ENCODE results near the gene DISP3. TPM values are rescaled to one million over a fixed set of nuclear protein-coding genes. Genes with fewer than 3 reads are reported as not detected.

DISP3 gene, protein sequence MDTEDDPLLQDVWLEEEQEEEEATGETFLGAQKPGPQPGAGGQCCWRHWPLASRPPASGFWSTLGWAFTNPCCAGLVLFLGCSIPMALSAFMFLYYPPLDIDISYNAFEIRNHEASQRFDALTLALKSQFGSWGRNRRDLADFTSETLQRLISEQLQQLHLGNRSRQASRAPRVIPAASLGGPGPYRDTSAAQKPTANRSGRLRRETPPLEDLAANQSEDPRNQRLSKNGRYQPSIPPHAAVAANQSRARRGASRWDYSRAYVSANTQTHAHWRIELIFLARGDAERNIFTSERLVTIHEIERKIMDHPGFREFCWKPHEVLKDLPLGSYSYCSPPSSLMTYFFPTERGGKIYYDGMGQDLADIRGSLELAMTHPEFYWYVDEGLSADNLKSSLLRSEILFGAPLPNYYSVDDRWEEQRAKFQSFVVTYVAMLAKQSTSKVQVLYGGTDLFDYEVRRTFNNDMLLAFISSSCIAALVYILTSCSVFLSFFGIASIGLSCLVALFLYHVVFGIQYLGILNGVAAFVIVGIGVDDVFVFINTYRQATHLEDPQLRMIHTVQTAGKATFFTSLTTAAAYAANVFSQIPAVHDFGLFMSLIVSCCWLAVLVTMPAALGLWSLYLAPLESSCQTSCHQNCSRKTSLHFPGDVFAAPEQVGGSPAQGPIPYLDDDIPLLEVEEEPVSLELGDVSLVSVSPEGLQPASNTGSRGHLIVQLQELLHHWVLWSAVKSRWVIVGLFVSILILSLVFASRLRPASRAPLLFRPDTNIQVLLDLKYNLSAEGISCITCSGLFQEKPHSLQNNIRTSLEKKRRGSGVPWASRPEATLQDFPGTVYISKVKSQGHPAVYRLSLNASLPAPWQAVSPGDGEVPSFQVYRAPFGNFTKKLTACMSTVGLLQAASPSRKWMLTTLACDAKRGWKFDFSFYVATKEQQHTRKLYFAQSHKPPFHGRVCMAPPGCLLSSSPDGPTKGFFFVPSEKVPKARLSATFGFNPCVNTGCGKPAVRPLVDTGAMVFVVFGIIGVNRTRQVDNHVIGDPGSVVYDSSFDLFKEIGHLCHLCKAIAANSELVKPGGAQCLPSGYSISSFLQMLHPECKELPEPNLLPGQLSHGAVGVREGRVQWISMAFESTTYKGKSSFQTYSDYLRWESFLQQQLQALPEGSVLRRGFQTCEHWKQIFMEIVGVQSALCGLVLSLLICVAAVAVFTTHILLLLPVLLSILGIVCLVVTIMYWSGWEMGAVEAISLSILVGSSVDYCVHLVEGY (N-terminal part only)
- total RNA-seq (2021; ENCODE audit: unreplicated experiment) (2.3 TPM), Bru-seq, nascent RNA (percentile 32 among the genes with signal in this experiment), BruChase-seq, experiment 1, labeled RNA remaining after a 6-hour chase (percentile 21 among the genes with signal in this experiment), BruChase-seq, experiment 2, labeled RNA remaining after a 2-hour chase (percentile 31 among the genes with signal in this experiment)
- 0.95 and 0.97 TPM in 2 replicates for polyA plus RNA-seq (2012)
- long read RNA-seq, full-length matches to known transcripts: 1 of 3 reads
- long read RNA-seq, partial matches to known transcripts: 2 of 3 reads
- long read RNA-seq, other reads (novel, unspliced or antisense): 0 of 3 reads

GRCh38 chr1:11478571-11479374 lies at the start of gene DISP3:
Gene DISP3, plus strand, starts transcription at chr1:11479155. Its CDS starts 21,838 bp downstream, at chr1:11500993.
- H3K79me2 ChIP-seq (ENCODE audit: insufficient read depth, low read length): no peaks in the 10 kb centered on the region
- RAD21 ChIA-PET (ENCODE audit: low non-redundant PET in 1 of 2, low total read pairs in 2 of 2, uncharacterized antibody in 2 of 2, unreplicated experiment in 2 of 2): interaction anchor here in 1 of 2 experiments (1.0 kb wide), 1 partner anchor 138 kb away, joined by 3 read pairs; no protein-coding TSS in a partner anchor
- H3K27me3 ChIP-seq (ENCODE audit: insufficient read depth, low read length): peaks cover 58% of the 10 kb centered on the region
- H3K9me3 ChIP-seq (ENCODE audit: control insufficient read depth in 1 of 2, insufficient read depth in 1 of 2, low read depth in 1 of 2, low read length in 2 of 2): no peaks in the 10 kb centered on the region
- intact Hi-C loops (cut with micrococcal nuclease): loop anchor here (2.0 to 5.0 kb wide), 2 partner anchors 164 to 216 kb away; partner anchors contain the start of gene MTOR
- H4K20me1 ChIP-seq (ENCODE audit: insufficient read depth): no peaks in the 10 kb centered on the region
- H2AFZ ChIP-seq (ENCODE audit: low read depth, low read length, poor library complexity, severe bottlenecking): peak within 1 kb of the TSS; percentile 26
- BruUV-seq (replicated peaks): no TSS peak
- no peaks in the 10 kb centered on the region for H3K36me3 ChIP-seq (ENCODE audit: control insufficient read depth in 1 of 2, insufficient read depth in 2 of 2, low read length in 2 of 2)
- peaks cover 0 to 16% of the 10 kb centered on the region in 2 experiments; a peak in 1 of 4 replicates for H3K4me1 ChIP-seq (ENCODE audit: control insufficient read depth in 1 of 2, insufficient read depth in 2 of 2, low read length in 2 of 2)
- no peaks in the 10 kb centered on the region for H3K9me2 ChIP-seq (ENCODE audit: insufficient read depth)
- peak within 1 kb of the TSS; percentile 94 for H3K4me2 ChIP-seq (ENCODE audit: low read length)
- H3K9ac ChIP-seq (ENCODE audit: low read length): peak within 1 kb of the TSS; percentile 58
- peak within 1 kb of the TSS; percentile 70; the same call in 1 of the 2 replicates for H3K27ac ChIP-seq (ENCODE audit: low read depth, low read length)
- H3K4me3 ChIP-seq (replicated peaks in 1 of 2; ENCODE audit: low read depth in 1 of 2, low read length in 2 of 2): peak within 1 kb of the TSS; percentile 55 to 68
- DNase-seq (ENCODE audit: low read depth, low spot score): peak; percentile 56
- CTCF ChIA-PET: interaction anchor here (0.7 to 1.2 kb wide), 6 partner anchors 8 to 163 kb away, joined by 3 to 8 read pairs (median 3); no protein-coding TSS in a partner anchor
- peak; percentile 91 for ATAC-seq
- POLR2A ChIA-PET: interaction anchor here (0.8 to 1.2 kb wide), 3 partner anchors 14 to 158 kb away, joined by 3 to 4 read pairs (median 3); no protein-coding TSS in a partner anchor
- no peak for TF ChIP-seq EZH2 (IDR thresholded peaks at IDR 0.05)
- no peak for TF ChIP-seq SIN3A (IDR thresholded peaks at IDR 0.05; ENCODE audit: low read depth)
- TF ChIP-seq RAD21 (IDR thresholded peaks at IDR 0.05; ENCODE audit: low read depth): peak; percentile 42
- 0 out of 2 replicates have a peak, but pooled peaks have one; percentile 35 for TF ChIP-seq MAX (IDR thresholded peaks at IDR 0.05)
- no peak for TF ChIP-seq CEBPB (IDR thresholded peaks at IDR 0.05; ENCODE audit: low read depth)
- no peak for TF ChIP-seq CBX3 (IDR thresholded peaks at IDR 0.05; ENCODE audit: low read depth)
- TF ChIP-seq YY1 (IDR thresholded peaks at IDR 0.05; ENCODE audit: extremely low read depth, insufficient replicate concordance, low read depth, low read length): no peak
- peak; percentile 94 for TF ChIP-seq TCF7L2 (IDR thresholded peaks at IDR 0.05; ENCODE audit: borderline replicate concordance, extremely low read depth, insufficient read depth, insufficient read length)
- TF ChIP-seq FOSL1 (IDR thresholded peaks at IDR 0.05; ENCODE audit: low read depth): no peak
- no peak for TF ChIP-seq EGR1 (IDR thresholded peaks at IDR 0.05; ENCODE audit: low read depth)
- TF ChIP-seq SP1 (IDR thresholded peaks at IDR 0.05; ENCODE audit: low read depth): peak; percentile 76; the same call in 1 of the 2 replicates
- peak; percentile 74 for TF ChIP-seq JUND (IDR thresholded peaks at IDR 0.05)
- TF ChIP-seq, protein P1, sequence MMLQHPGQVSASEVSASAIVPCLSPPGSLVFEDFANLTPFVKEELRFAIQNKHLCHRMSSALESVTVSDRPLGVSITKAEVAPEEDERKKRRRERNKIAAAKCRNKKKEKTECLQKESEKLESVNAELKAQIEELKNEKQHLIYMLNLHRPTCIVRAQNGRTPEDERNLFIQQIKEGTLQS (IDR thresholded peaks at IDR 0.05): no peak
- TF ChIP-seq CTCF (IDR thresholded peaks at IDR 0.05 in 2 of 3, conservative IDR thresholded peaks at IDR 0.05 in 1 of 3; ENCODE audit: borderline replicate concordance in 1 of 3, insufficient read depth in 1 of 3, low read depth in 2 of 3, low read length in 2 of 3): peak; percentile 15 to 84 (median 62); a peak in 4 of 6 replicates
- TF ChIP-seq POLR2A (IDR thresholded peaks at IDR 0.05; ENCODE audit: borderline replicate concordance, extremely low read depth, insufficient read depth, insufficient read length): peak; percentile 88

Measured in HCT116 (cell line).